Hepatocyte (in vitro differentiated cells): ENCODE measurements around the gene GABBR2. TPM values are rescaled to one million over a fixed set of nuclear protein-coding genes. Genes with fewer than 3 reads are reported as not detected.

Experiments
- DNase-seq: peaks from one replicate; pipeline ENCODE4 v3.0.0-alpha.2; 2016; ENCODE audit warnings: low spot score
- H2AFZ ChIP-seq: fragments of 200-600 bp; sonication (generic); 2 replicates; pipeline ENCODE4 v1.6.0; 2016; ENCODE audit warnings: antibody characterized with exemption, mild to moderate bottlenecking
- H3K27ac ChIP-seq: fragments of 200-600 bp; sonication (generic); 2 replicates; pipeline ENCODE4 v1.5.1; 2016; ENCODE audit warnings: mild to moderate bottlenecking
- H3K27me3 ChIP-seq: fragments of 200-600 bp; sonication (generic); 2 replicates; pipeline ENCODE4 v1.6.1; 2016
- H3K36me3 ChIP-seq: fragments of 200-600 bp; sonication (generic); replicated peaks from 2 replicates; pipeline ENCODE4 v1.5.1; 2016; ENCODE audit warnings: low read depth; ENCODE audit not compliant: insufficient read depth
- H3K4me1 ChIP-seq: fragments of 200-600 bp; sonication (generic); 2 replicates; pipeline ENCODE4 v1.5.1; 2016; ENCODE audit warnings: mild to moderate bottlenecking, moderate library complexity; ENCODE audit not compliant: insufficient read depth
- H3K4me2 ChIP-seq: fragments of 200-600 bp; sonication (generic); 2 replicates; pipeline ENCODE4 v1.6.0; 2016
- H3K4me3 ChIP-seq: fragments of 200-600 bp; sonication (generic); 2 replicates; pipeline ENCODE4 v1.5.1; 2016; ENCODE audit warnings: mild to moderate bottlenecking
- H3K79me2 ChIP-seq: fragments of 200-600 bp; sonication (generic); 2 replicates; pipeline ENCODE4 v1.6.0; 2017; ENCODE audit warnings: mild to moderate bottlenecking
- H3K9me2 ChIP-seq: fragments of 200-600 bp; sonication (generic); replicated peaks from 2 replicates; pipeline ENCODE4 v1.6.0; 2017; ENCODE audit warnings: mild to moderate bottlenecking; ENCODE audit not compliant: insufficient read depth
- H3K9me3 ChIP-seq: fragments of 200-600 bp; sonication (generic); 2 replicates; pipeline ENCODE4 v1.5.1; 2016; ENCODE audit warnings: low read depth, mild to moderate bottlenecking
- H4K20me1 ChIP-seq: fragments of 200-600 bp; sonication (generic); 2 replicates; pipeline ENCODE4 v1.6.0; 2016; ENCODE audit warnings: mild to moderate bottlenecking; ENCODE audit not compliant: insufficient read depth, poor library complexity, severe bottlenecking
- EZH2 ChIP-seq: fragments of 200-600 bp; sonication (generic); IDR thresholded peaks from 2 replicates; pipeline ENCODE4 v1.6.1; 2016; ENCODE audit warnings: antibody characterized with exemption, mild to moderate bottlenecking, borderline replicate concordance
- EZH2phosphoT487 ChIP-seq: fragments of 200-600 bp; sonication (generic); IDR thresholded peaks from one replicate; pipeline ENCODE4 v1.6.1; 2018; ENCODE audit warnings: antibody characterized with exemption, mild to moderate bottlenecking, low read depth, moderate library complexity; ENCODE audit not compliant: unreplicated experiment, severe bottlenecking
- whole genome bisulfite sequencing: methylation state at CpG from one replicate; pipeline ENCODE4 v1.1.6; 2016; ENCODE audit warnings: low lambda C conversion rate; ENCODE audit errors: missing lambda C conversion rate; 5-methylcytosine and 5-hydroxymethylcytosine counted together
- polyA plus RNA-seq: library from polyadenylated mRNA; unstranded; fragments of >200 nt; fragmentation: Nextera tagmentation; extraction: Ambion mirVana; gene quantifications from 2 replicates; pipeline ENCODE4 v1.2.1, GENCODE V29; 2016
- total RNA-seq: library from RNA; depleted of rRNA; stranded (reverse); fragments of >200 nt; gene quantifications from 2 replicates; pipeline ENCODE4 v1.2.3, GENCODE V29; 2014
- TF ChIP-seq, protein P1 (sequence below): fragments of 200-600 bp; sonication (generic); IDR thresholded peaks from 2 replicates; pipeline ENCODE4 v1.5.1; 2016; ENCODE audit warnings: antibody characterized with exemption, mild to moderate bottlenecking; ENCODE audit not compliant: poor library complexity

Gene GABBR2
- total and polyA plus RNA-seq, 2 experiments from 2014 or later = 0.20 to 0.28 TPM

DNA sequence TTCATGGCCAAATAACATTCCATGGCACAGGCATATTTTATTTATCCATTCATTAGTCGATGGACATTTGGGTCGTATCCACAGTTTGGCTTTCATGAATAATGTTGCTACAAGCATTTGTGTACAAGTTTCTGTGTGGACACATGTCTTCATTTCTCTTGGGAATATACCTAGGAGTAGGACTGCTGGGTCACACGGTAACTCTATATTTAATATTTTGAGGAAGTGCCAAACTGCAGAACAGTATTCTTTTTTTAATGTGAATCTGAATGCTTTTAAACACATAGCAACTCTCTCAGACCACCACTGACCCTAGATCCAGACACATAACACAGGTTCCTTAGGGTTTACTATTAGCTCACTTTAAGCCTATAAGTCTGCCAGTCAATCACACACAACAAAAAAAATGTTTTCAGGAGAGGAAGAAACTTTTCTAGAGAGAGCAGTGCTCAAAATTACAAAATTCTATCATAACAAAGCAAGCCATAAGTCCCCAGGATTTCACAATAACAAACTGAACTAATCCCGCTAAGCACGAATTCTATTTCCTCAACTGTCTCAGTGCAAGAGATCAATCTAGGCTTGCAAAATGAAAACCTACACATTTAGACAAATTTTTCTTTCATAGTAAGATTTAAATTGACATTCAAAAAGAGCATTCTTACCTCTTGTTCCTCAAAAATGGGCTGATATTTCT lies 41.8 kb upstream of the GABBR2 start:
- WGBS = 95% methylated on average over 5 of the region's 5 CpGs
- Histone ChIP-seq H3K36me3 (no peaks in the 10 kb centered on the region), H3K27me3 (no peaks in the 10 kb centered on the region), H4K20me1 (no peaks in the 10 kb centered on the region), H3K27ac (no peak overlapping the region), H3K79me2 (no peaks in the 10 kb centered on the region), H3K4me2 (no peak overlapping the region), H3K9me3 (no peaks in the 10 kb centered on the region), H3K9me2 (no peaks in the 10 kb centered on the region), H3K4me3 (no peak overlapping the region), H2AFZ (no peak overlapping the region), H3K4me1 (no peaks in the 10 kb centered on the region)
- TF ChIP-seq EZH2phosphoT487 (no peak), EZH2 (no peak)
- TF ChIP-seq, protein P1, sequence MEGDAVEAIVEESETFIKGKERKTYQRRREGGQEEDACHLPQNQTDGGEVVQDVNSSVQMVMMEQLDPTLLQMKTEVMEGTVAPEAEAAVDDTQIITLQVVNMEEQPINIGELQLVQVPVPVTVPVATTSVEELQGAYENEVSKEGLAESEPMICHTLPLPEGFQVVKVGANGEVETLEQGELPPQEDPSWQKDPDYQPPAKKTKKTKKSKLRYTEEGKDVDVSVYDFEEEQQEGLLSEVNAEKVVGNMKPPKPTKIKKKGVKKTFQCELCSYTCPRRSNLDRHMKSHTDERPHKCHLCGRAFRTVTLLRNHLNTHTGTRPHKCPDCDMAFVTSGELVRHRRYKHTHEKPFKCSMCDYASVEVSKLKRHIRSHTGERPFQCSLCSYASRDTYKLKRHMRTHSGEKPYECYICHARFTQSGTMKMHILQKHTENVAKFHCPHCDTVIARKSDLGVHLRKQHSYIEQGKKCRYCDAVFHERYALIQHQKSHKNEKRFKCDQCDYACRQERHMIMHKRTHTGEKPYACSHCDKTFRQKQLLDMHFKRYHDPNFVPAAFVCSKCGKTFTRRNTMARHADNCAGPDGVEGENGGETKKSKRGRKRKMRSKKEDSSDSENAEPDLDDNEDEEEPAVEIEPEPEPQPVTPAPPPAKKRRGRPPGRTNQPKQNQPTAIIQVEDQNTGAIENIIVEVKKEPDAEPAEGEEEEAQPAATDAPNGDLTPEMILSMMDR = no peak
- no peak for DNase-seq

DNA sequence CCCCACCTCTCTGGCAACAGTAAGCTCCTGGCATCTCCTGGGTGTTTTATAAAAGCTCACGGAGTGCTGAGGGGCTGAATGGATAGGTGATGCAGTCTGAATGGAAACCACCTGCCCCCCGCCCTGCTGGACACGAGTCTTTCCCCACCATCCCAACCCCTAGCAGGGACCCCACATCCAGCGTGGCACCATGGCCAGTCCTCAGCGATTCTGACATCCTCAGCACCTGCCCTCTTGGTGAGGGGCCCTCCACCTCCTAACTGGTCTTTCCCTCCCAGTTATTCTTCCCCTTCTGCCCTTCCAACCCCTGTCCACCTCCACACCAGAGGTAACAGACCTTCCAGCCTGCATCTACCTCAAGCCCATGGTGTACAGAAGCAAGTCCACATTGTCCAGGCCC lies 38.7 kb upstream of the GABBR2 start:
- 93% methylated on average over 5 of the region's 5 CpGs for WGBS
- H3K4me1 ChIP-seq = no peaks in the 10 kb centered on the region
- no peak overlapping the region for H3K27ac ChIP-seq
- DNase-seq = no peak
- H3K27me3 ChIP-seq = no peaks in the 10 kb centered on the region
- TF ChIP-seq, protein P1 = no peak
- no peak for TF ChIP-seq EZH2
- no peak for TF ChIP-seq EZH2phosphoT487
- no peaks in the 10 kb centered on the region for H4K20me1 ChIP-seq
- no peak overlapping the region for H2AFZ ChIP-seq
- H3K4me3 ChIP-seq = no peak overlapping the region
- H3K36me3 ChIP-seq = no peaks in the 10 kb centered on the region
- no peak overlapping the region for H3K4me2 ChIP-seq
- H3K9me3 ChIP-seq = no peaks in the 10 kb centered on the region
- H3K79me2 ChIP-seq = no peaks in the 10 kb centered on the region
- H3K9me2 ChIP-seq = no peaks in the 10 kb centered on the region

DNA sequence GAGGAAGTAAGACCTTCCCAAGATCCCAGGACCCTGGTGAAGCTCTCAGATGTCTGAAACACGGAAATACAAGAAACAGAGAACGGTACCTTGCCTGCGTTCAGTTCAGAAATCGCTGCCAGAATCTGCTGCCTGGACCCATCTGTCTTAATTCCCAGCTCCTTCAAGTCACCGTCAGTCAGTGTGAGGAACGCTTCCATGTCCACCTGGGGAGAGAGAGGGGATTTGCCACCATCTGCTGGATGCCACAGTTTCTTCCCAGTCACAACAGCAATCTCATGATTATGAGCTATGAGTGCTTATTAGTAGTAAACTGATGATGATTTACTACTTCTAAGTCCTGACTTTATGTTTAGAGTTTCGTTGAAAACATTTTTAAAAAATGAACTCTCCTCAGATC lies 36.7 kb upstream of the GABBR2 start:
- Histone ChIP-seq H3K36me3 (no peaks in the 10 kb centered on the region), H3K79me2 (no peaks in the 10 kb centered on the region), H2AFZ (no peak overlapping the region), H4K20me1 (no peaks in the 10 kb centered on the region), H3K27ac (no peak overlapping the region), H3K4me2 (no peak overlapping the region), H3K4me3 (no peak overlapping the region), H3K9me3 (no peaks in the 10 kb centered on the region), H3K4me1 (no peaks in the 10 kb centered on the region), H3K27me3 (no peaks in the 10 kb centered on the region), H3K9me2 (no peaks in the 10 kb centered on the region)
- TF ChIP-seq EZH2 = no peak
- TF ChIP-seq, protein P1 = no peak
- no peak for TF ChIP-seq EZH2phosphoT487
- DNase-seq = no peak
- 94% methylated on average over 7 of the region's 7 CpGs for WGBS
